OCI-LY3 (cell line): ENCODE data around the gene TRAPPC4.

Experiments used
- H2AFZ ChIP-seq: fragments of 200-600, 300-600 bp; shearing (Covaris generic); 2 replicates; pipeline ENCODE4 v1.6.0; 2014; ENCODE audit warnings: antibody characterized with exemption, low read depth, low read length
- H3K27ac ChIP-seq: fragments of 200-600, 300-600 bp; sonication (generic); 2 replicates; pipeline ENCODE4 v1.5.1; 2014; ENCODE audit warnings: mild to moderate bottlenecking, low read length, moderate library complexity, mixed read lengths
- H3K27me3 ChIP-seq: fragments of 200-600, 300-600 bp; sonication (generic); 2 replicates; pipeline ENCODE4 v1.6.1; 2014; ENCODE audit warnings: low read depth, low read length, mixed read lengths
- H3K36me3 ChIP-seq: fragments of 200-600, 300-600 bp; sonication (generic); replicated peaks from 2 replicates; pipeline ENCODE3; 2014; ENCODE audit warnings: low read depth, low read length, mixed read lengths
- H3K4me1 ChIP-seq: fragments of 300-600, 200-600 bp; sonication (generic); 2 replicates; pipeline ENCODE4 v1.6.1; 2014; ENCODE audit warnings: low read length, mixed read lengths
- H3K4me2 ChIP-seq: fragments of 200-600, 300-600 bp; sonication (generic); 2 replicates; pipeline ENCODE4 v1.6.1; 2014; ENCODE audit warnings: low read length, mixed read lengths
- H3K4me3 ChIP-seq: fragments of 300-600, 200-600 bp; sonication (generic); 2 replicates; pipeline ENCODE4 v1.5.1; 2014; ENCODE audit warnings: antibody characterized with exemption, mild to moderate bottlenecking, low read length, moderate library complexity
- H3K79me2 ChIP-seq: fragments of 300-600, 200-600 bp; shearing (Covaris generic); 2 replicates; pipeline ENCODE4 v1.6.1; 2014; ENCODE audit warnings: mild to moderate bottlenecking, low read length, mixed read lengths
- H3K9ac ChIP-seq: fragments of 300-600, 200-600 bp; shearing (Covaris generic); 2 replicates; pipeline ENCODE4 v1.6.0; 2014; ENCODE audit warnings: mild to moderate bottlenecking, low read length, moderate library complexity
- H3K9me3 ChIP-seq: fragments of 200-600, 300-600 bp; shearing (Covaris generic); 2 replicates; pipeline ENCODE4 v1.6.1; 2014; ENCODE audit warnings: low read length, mixed read lengths; ENCODE audit not compliant: insufficient read depth
- H4K20me1 ChIP-seq: fragments of 200-600, 300-600 bp; sonication (generic); 2 replicates; pipeline ENCODE4 v1.6.1; 2016; ENCODE audit warnings: low read length, mixed read lengths; ENCODE audit not compliant: insufficient read depth
- CTCF ChIP-seq: fragments of 200-600, 300-600 bp; sonication (generic); IDR thresholded peaks from 2 replicates; pipeline ENCODE4 v1.5.1; 2014; ENCODE audit warnings: antibody characterized with exemption, low read length, low read depth
- EZH2phosphoT487 ChIP-seq: fragments of 200-600 bp; shearing (Covaris generic); IDR thresholded peaks from 2 replicates; pipeline ENCODE4 v1.6.1; 2018; ENCODE audit warnings: antibody characterized with exemption, mixed run types, low read depth

TRAPPC4 gene

GRCh38 chr11:119011476-119012053 is 7.0 kb upstream of the TRAPPC4 start:
- H2AFZ ChIP-seq = no peak overlapping the region
- H3K9me3 ChIP-seq = no peaks in the 10 kb centered on the region
- H3K27ac ChIP-seq = no peak overlapping the region
- H3K4me2 ChIP-seq = no peak overlapping the region
- H3K4me1 ChIP-seq = peaks cover 2% of the 10 kb centered on the region
- H3K79me2 ChIP-seq = peaks cover 23% of the 10 kb centered on the region
- TF ChIP-seq CTCF = no peak
- TF ChIP-seq EZH2phosphoT487 = no peak
- H3K4me3 ChIP-seq = no peak overlapping the region
- H3K36me3 ChIP-seq = peaks cover 55% of the 10 kb centered on the region
- H3K27me3 ChIP-seq = no peaks in the 10 kb centered on the region
- no peak overlapping the region for H3K9ac ChIP-seq
- no peaks in the 10 kb centered on the region for H4K20me1 ChIP-seq

- Histone ChIP-seq H3K4me3 (no peak overlapping the region), H3K36me3 (peaks cover 60% of the 10 kb centered on the region), H3K4me1 (peaks cover 8% of the 10 kb centered on the region), H2AFZ (no peak overlapping the region), H3K9me3 (no peaks in the 10 kb centered on the region), H3K79me2 (peaks cover 34% of the 10 kb centered on the region), H4K20me1 (no peaks in the 10 kb centered on the region), H3K27me3 (no peaks in the 10 kb centered on the region), H3K27ac (no peak overlapping the region; the same call in 1 of the 2 replicates), H3K9ac (no peak overlapping the region), H3K4me2 (no peak overlapping the region)
- TF ChIP-seq CTCF (no peak), EZH2phosphoT487 (no peak)
These were observed 5.9 kb upstream of the TRAPPC4 start for GRCh38 chr11:119012629-119013170.

GRCh38 chr11:119014209-119014924 is 4.2 kb upstream of the TRAPPC4 start:
- no peak overlapping the region for H3K4me3 ChIP-seq
- no peak for TF ChIP-seq CTCF
- TF ChIP-seq EZH2phosphoT487 = no peak
- no peaks in the 10 kb centered on the region for H3K9me3 ChIP-seq
- H3K27me3 ChIP-seq = no peaks in the 10 kb centered on the region
- no peak overlapping the region for H3K9ac ChIP-seq
- no peak overlapping the region for H3K27ac ChIP-seq
- H2AFZ ChIP-seq = no peak overlapping the region
- H4K20me1 ChIP-seq = no peaks in the 10 kb centered on the region
- peaks cover 8% of the 10 kb centered on the region for H3K4me1 ChIP-seq
- peaks cover 47% of the 10 kb centered on the region for H3K79me2 ChIP-seq
- H3K4me2 ChIP-seq = no peak overlapping the region
- peaks cover 61% of the 10 kb centered on the region for H3K36me3 ChIP-seq

- H3K36me3 ChIP-seq = peaks cover 58% of the 10 kb centered on the region
- TF ChIP-seq CTCF (no peak; the same call in 1 of the 2 replicates), EZH2phosphoT487 (no peak)
- H3K4me3 ChIP-seq = no peak overlapping the region
- H3K27ac ChIP-seq = no peak overlapping the region
- H4K20me1 ChIP-seq = no peaks in the 10 kb centered on the region
- no peaks in the 10 kb centered on the region for H3K9me3 ChIP-seq
- peaks cover 14% of the 10 kb centered on the region for H3K4me1 ChIP-seq
- no peak overlapping the region for H2AFZ ChIP-seq
- no peaks in the 10 kb centered on the region for H3K27me3 ChIP-seq
- no peak overlapping the region for H3K9ac ChIP-seq
- H3K79me2 ChIP-seq = peaks cover 55% of the 10 kb centered on the region
- H3K4me2 ChIP-seq = no peak overlapping the region
These were observed 3.4 kb upstream of the TRAPPC4 start for GRCh38 chr11:119015054-119015611.
